HG03064 (cell line): ENCODE results near the gene PRKCZ.

Experiments
- ATAC-seq: cut with Tn5 transposase; IDR thresholded peaks from one replicate; pipeline ENCODE4 v1.9.1; 2021; ENCODE audit warnings: low read depth; ENCODE audit not compliant: unreplicated experiment

PRKCZ gene

DNA sequence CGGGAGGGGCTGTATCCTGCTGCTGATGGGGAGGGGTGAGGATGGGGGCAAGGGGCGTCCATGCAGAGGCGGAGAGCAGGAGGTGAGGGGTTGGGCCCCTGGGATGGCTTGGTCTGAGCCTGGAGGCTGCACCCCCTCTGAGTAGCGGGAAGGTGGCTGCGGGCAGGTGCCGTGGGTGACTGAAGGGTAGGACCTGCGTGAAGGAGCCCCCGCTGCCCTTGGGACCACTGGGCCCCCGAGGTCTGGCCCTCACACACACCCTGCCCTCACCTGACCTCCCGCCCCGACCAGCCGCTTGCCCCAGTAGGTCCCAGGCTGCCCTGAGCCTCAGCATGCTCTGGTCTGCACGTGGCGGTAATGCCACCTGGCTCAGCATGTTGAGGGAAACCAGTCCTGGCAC lies 165.1 kb downstream of the PRKCZ start:
- ATAC-seq: no peak

DNA sequence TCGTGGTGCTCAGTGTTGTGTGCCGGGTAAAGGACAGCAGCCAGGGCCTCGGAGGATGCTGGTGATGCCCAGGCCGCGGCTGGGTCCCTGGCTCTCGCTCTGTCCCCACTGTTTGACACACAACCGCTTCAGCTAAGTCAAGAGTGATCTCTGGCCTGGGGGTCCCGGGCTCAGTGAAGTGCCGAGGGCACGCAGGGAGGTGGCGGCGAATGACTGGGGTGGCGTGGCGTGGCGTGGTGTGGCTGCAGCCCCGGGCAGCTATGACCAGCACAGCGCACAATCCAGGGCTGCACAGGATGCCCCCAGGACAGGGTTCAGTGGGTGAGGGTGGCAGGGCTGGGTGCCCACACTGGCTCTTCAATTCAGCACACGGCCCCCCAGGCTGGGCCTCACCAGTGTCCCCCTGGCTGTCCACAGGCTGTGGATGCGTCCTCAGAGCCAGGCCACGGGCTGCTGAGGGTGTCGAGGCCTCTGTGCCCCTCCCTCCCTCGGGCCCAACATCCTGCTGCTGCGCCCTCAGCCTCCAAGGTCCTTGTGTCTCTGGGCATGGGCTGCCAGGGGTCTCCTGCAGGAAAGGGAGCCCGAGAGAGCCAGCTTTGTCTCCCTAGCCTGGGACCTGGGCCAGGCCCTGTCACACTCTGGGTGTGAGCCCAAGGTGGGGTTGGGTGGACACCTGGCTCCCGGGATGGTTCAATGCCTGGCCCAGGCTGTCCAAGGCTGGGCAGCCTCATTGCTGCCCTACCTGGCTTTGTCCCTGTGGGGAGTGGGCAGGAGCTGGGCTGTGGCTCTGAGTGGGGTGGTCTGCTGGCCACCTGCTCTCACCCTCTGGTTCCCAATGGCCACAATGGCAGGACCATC lies 165.9 kb downstream of the PRKCZ start:
- ATAC-seq: no peak

- ATAC-seq: no peak
Measured at GRCh38 chr1:2216767-2217058, 166.5 kb downstream of the PRKCZ start.

DNA sequence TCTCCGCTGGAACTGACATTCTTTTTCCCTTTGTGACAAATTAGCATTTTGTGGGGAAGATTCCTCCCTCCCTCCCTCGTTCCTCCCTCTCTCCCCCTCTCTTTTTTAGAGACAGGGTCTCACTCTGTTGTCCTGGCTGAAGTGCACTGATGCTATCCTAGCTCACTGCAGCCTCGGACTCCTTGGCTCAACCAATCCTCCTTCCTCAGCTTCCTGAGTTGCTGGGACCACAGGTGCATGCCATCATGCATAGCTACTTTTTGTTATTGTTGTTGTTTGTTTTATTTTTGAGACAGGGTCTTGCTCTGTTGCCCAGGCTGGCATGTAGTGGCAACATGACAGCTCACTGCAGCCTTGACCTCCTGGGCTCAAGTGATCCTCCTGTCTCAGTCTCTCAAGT lies 171.1 kb downstream of the PRKCZ start:
- no peak for ATAC-seq

DNA sequence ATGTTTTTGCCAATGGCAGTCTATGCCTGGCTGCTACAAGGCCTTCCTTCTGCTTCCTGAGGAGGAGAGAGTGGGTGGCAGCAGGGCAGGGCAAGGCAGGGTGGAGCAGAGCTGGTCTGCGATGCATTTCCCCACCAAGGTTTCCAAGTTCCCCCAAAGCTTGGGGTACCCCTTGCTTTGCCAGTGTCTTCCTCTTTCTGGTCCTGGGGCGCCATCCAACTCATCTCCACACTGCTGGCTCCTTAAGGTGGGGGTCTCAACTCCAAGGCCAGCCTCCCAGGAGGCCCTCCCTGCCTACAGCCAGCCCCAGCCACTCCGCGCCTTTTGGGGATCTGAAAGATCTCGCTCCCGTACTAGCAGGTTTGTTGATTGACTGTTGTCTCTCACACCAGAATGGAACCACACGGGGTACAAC lies 174.0 kb downstream of the PRKCZ start:
- ATAC-seq: no peak

GRCh38 chr1:2224631-2225428 lies 174.6 kb downstream of the PRKCZ start:
- ATAC-seq: no peak

DNA sequence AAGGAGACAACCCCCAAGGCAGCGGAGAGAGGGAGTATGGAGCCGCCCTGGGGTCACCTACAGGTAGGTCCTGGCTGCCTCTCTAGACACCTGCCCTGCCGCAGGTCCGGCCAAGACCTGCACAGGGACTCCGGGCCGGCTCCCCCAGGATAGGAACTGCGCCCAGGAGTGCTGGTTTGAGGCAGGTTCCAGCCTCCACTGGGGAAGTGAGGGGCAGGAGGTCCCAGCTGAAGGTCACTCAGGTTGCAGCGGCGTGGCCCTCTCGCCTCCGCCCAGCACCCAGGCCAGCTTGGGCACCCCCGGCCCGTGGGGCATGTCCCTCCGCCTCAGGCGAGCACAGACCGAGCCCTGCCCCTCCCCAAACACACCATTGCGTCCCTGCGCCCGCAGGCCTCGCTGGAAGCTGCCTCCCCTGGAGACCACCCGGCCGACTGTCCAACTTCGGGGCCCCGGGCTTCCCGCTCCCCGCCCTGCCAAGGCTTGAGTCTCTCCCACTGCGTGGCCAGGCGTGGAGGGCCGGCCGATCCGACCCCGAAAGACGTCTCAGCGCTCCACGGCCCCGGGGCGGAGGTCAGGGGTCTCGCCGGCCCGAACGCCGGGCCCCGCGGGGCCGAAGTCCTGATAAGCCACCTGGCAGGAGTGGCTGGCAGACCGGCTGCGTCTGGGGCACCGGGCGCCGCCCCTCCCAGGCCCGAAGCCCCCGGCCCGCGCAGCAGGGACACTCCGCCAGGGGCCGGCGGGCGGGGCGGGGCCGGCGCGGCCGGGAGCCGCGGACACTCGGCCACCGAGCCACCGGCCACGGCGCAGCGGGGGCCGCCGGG lies 176.5 kb downstream of the PRKCZ start:
- ATAC-seq: no peak

GRCh38 chr1:2227346-2228156 lies 177.3 kb downstream of the PRKCZ start:
- ATAC-seq: peak; percentile 86

- no peak for ATAC-seq
Measured at GRCh38 chr1:2228157-2228594, 178.0 kb downstream of the PRKCZ start, which contains the start of gene SKI. Gene SKI, plus strand, starts transcription at chr1:2228319. Its CDS starts 448 bp downstream, at chr1:2228767.

DNA sequence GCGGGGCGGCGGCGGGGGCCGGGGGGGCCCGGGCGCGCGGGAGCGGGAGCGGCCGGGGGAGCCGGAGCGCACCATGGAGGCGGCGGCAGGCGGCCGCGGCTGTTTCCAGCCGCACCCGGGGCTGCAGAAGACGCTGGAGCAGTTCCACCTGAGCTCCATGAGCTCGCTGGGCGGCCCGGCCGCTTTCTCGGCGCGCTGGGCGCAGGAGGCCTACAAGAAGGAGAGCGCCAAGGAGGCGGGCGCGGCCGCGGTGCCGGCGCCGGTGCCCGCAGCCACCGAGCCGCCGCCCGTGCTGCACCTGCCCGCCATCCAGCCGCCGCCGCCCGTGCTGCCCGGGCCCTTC lies 178.5 kb downstream of the PRKCZ start:
- ATAC-seq: no peak

DNA sequence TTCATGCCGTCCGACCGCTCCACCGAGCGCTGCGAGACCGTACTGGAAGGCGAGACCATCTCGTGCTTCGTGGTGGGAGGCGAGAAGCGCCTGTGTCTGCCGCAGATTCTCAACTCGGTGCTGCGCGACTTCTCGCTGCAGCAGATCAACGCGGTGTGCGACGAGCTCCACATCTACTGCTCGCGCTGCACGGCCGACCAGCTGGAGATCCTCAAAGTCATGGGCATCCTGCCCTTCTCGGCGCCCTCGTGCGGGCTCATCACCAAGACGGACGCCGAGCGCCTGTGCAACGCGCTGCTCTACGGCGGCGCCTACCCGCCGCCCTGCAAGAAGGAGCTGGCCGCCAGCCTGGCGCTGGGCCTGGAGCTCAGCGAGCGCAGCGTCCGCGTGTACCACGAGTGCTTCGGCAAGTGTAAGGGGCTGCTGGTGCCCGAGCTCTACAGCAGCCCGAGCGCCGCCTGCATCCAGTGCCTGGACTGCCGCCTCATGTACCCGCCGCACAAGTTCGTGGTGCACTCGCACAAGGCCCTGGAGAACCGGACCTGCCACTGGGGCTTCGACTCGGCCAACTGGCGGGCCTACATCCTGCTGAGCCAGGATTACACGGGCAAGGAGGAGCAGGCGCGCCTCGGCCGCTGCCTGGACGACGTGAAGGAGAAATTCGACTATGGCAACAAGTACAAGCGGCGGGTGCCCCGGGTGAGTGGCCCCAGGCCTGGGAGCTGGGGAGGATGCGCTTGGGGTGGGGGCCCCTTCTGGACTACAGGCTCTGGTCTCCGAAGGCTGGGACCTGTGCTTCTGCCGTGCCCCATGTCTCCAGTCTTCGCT lies 179.0 kb downstream of the PRKCZ start:
- no peak for ATAC-seq

DNA sequence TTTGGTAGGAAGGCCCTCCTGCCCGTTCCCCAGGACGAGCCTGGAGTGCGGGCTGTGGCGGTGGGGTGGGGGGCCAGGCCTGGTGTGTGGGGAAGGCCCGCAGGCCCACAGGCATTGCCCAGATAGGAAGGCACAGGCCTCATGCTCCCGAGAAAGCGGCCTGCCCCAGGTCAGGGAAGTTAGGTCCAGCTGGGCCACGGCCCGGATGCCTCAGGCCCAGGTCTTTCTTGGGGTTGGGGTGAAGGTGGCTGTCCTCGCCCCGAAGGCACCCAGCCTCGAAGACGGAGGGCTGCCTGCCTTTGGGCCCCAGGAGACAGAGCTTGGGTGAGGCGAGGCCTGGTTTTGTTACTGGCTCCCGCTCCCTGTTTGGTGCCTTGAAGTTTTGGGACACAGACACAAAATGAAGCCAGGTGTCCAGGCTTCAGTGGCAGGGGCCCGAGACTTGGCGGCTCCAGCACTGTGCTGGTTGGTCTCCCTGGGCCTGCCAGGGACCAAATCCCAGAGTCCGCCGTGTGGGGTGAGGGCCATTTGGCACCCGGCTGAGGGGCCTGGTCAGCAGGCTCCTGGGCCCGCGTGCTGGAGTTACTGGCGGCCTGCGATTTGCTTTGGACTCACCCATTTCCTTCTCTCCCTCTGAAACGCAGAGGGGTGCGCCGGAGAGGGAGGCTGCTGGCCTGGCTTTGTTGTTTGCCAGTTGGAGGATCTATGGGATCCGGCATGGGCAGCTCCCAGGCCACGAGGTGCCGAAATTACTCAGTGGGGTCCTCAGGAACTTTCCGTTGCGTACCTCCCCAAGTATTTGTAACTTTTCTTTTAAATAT lies 179.9 kb downstream of the PRKCZ start:
- no peak for ATAC-seq

DNA sequence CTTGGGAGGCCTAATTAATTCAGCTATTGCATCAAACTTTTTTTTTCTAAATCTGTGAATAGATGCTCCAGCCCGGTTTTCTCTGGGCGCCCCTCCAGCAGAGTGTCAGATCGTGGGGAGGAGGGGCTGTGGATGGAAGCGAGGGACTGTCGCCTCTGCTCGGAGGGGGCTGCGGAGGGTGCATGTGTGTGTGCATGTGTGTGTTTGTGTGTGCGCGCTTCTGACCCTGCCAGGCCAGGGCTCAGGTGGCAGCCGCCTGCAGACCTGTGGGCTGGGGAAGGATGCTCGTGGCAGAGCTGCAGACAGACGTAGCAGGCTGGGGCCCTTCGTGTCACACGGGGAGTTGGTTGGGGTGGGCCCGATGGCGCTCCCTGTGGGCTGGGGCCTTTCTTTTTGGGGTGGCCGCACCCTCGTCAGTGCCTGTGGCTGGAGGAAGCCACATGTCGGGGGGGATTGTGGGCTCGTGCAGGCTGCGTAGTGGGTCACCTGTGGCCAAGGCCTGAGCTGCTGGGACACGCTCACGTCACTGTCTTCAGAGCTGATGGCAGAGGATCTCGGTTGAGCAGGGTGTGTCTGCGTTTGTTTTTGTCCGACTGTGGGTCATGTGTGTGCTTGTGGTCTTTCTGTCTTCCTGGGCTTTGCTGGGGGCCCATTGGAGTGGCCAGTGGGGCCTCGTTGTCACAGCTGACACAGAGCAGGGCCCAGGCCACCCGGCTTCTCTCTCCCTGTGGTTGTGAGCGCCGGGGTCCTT lies 180.7 kb downstream of the PRKCZ start:
- no peak for ATAC-seq

DNA sequence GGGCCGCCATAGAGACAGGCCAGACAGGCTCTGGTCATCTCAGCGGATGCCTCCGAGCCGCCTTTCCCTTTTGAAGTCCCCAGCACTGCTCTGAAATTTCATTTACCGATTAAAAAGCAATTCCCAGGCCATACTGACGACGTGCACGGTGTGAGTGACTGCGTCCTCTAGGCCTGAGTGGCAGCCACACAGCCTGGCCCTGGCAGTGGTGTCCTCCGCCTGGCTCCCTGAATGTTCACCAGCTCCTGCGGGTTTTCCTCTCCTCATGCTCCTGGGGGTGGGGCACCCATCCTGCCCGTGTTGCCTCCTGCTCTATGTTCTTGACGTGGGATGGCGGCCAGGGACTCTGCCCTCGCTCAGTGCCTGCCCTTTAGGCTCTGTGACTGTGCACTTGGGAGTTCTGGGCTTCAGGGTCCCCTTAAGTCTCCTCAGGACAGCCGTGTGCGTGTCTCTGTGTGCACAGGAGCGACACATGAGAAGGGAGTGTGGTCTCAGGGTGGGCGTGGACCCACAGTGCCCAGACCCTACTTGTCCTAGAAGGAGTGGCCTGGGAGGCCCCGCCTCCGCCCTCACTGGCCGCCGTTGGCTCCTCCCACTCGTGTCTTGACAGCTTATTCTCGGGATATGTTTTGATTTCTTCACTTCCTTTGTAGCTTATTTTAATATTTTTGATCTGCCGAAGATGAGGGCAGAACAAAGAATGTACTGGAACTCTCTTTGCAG lies 181.5 kb downstream of the PRKCZ start:
- ATAC-seq: no peak

- ATAC-seq: no peak
Measured at GRCh38 chr1:2232255-2232915, 182.2 kb downstream of the PRKCZ start.

- ATAC-seq: no peak
Measured at GRCh38 chr1:2232916-2233438, 182.8 kb downstream of the PRKCZ start.
